ENCODE data around the gene WDR11. TPM values are rescaled to one million over a fixed set of nuclear protein-coding genes. Genes with fewer than 3 reads are reported as not detected.

Gene WDR11
- 10 to 100 TPM; 51.2 to 54.6 TPM for total RNA-seq
- polyA plus RNA-seq, result 10 to 100 TPM; 15.3 to 17.4 TPM

- Mint-ChIP-seq H3K27ac (peak within 1 kb of the TSS; percentile 91 to 98 (median 96)), H3K9me3 (peaks cover 0 to 5% (median 0%) of the 10 kb centered on the region in 8 donors), H3K4me1 (peaks cover 33 to 59% (median 43%) of the 10 kb centered on the region in 4 donors), H3K4me3 (peak within 1 kb of the TSS; percentile 95 to 100 (median 96)), H3K27me3 (peaks cover 0 to 2% of the 10 kb centered on the region in 2 donors), H3K36me3 (peaks cover 19 to 38% of the 10 kb centered on the region in 2 donors)
- Histone ChIP-seq H3K4me3 (ENCODE audit: low read length in 2 of 2) (peak within 1 kb of the TSS; percentile 62 to 86), H3K9me3 (ENCODE audit: control insufficient read depth in 1 of 2, low read length in 2 of 2) (no peaks in the 10 kb centered on the region), H3K36me3 (ENCODE audit: insufficient read depth, low read length) (no peaks in the 10 kb centered on the region), H3K4me1 (ENCODE audit: insufficient read depth, low read length) (peaks cover 20% of the 10 kb centered on the region), H3K27ac (ENCODE audit: low read depth, low read length) (peak within 1 kb of the TSS; percentile 82), H3K27me3 (ENCODE audit: insufficient read depth, low read length) (no peaks in the 10 kb centered on the region)
- ChIA-PET POLR2A (ENCODE audit: partially characterized antibody) (interaction anchor here (1.0 kb wide), 1 partner anchor 1077 kb away, joined by 3 read pairs; no protein-coding TSS in a partner anchor), CTCF (ENCODE audit: partially characterized antibody) (no interaction called here)
- intact Hi-C loops (cut with micrococcal nuclease), result no loop called here
- peak; percentile 56 to 79 (median 67) for DNase-seq
These were observed at the start of gene WDR11 for GRCh38 chr10:120850911-120851865. TSS of gene WDR11 (plus strand) at chr10:120851362. CDS start at chr10:120851421, 59 bp downstream.

- no peak overlapping the region for H3K27ac Mint-ChIP-seq
- H3K4me3 ChIP-seq (ENCODE audit: low read length in 2 of 2), result no peak overlapping the region
- H3K4me1 ChIP-seq (ENCODE audit: insufficient read depth, low read length), result no peaks in the 10 kb centered on the region
- no peaks in the 10 kb centered on the region for H3K9me3 ChIP-seq (ENCODE audit: control insufficient read depth in 1 of 2, low read length in 2 of 2)
- intact Hi-C loops (cut with micrococcal nuclease), result no loop called here
- H3K4me3 Mint-ChIP-seq, result no peak overlapping the region
- no peaks in the 10 kb centered on the region for H3K27me3 ChIP-seq (ENCODE audit: insufficient read depth, low read length)
- H3K36me3 Mint-ChIP-seq, result no peaks in the 10 kb centered on the region
- no peak for DNase-seq
- H3K9me3 Mint-ChIP-seq, result no peaks in the 10 kb centered on the region
- H3K27me3 Mint-ChIP-seq, result peaks cover 2 to 10% of the 10 kb centered on the region in 2 donors
- H3K36me3 ChIP-seq (ENCODE audit: insufficient read depth, low read length), result no peaks in the 10 kb centered on the region
- ChIA-PET POLR2A (ENCODE audit: partially characterized antibody) (no interaction called here), CTCF (ENCODE audit: partially characterized antibody) (no interaction called here)
- no peak overlapping the region for H3K27ac ChIP-seq (ENCODE audit: low read depth, low read length)
- H3K4me1 Mint-ChIP-seq, result no peaks in the 10 kb centered on the region
These were observed 48.2 kb upstream of the WDR11 start for GRCh38 chr10:120802935-120803334.

- Mint-ChIP-seq H3K27me3 (peaks cover 2 to 10% of the 10 kb centered on the region in 2 donors), H3K36me3 (no peaks in the 10 kb centered on the region), H3K27ac (no peak overlapping the region), H3K9me3 (no peaks in the 10 kb centered on the region), H3K4me3 (no peak overlapping the region), H3K4me1 (no peaks in the 10 kb centered on the region)
- no peak for DNase-seq
- no peaks in the 10 kb centered on the region for H3K4me1 ChIP-seq (ENCODE audit: insufficient read depth, low read length)
- no peaks in the 10 kb centered on the region for H3K27me3 ChIP-seq (ENCODE audit: insufficient read depth, low read length)
- ChIA-PET CTCF (ENCODE audit: partially characterized antibody) (no interaction called here), POLR2A (ENCODE audit: partially characterized antibody) (no interaction called here)
- intact Hi-C loops (cut with micrococcal nuclease), result no loop called here
- H3K36me3 ChIP-seq (ENCODE audit: insufficient read depth, low read length), result no peaks in the 10 kb centered on the region
- no peak overlapping the region for H3K4me3 ChIP-seq (ENCODE audit: low read length in 2 of 2)
- H3K27ac ChIP-seq (ENCODE audit: low read depth, low read length), result no peak overlapping the region
- H3K9me3 ChIP-seq (ENCODE audit: control insufficient read depth in 1 of 2, low read length in 2 of 2), result no peaks in the 10 kb centered on the region
These were observed 47.2 kb upstream of the WDR11 start for GRCh38 chr10:120803972-120804371.

- Mint-ChIP-seq H3K27ac (no peak overlapping the region), H3K9me3 (no peaks in the 10 kb centered on the region), H3K36me3 (no peaks in the 10 kb centered on the region), H3K4me1 (no peaks in the 10 kb centered on the region), H3K27me3 (peaks cover 2 to 10% of the 10 kb centered on the region in 2 donors), H3K4me3 (no peak overlapping the region)
- ChIA-PET POLR2A (ENCODE audit: partially characterized antibody) (no interaction called here), CTCF (ENCODE audit: partially characterized antibody) (no interaction called here)
- Histone ChIP-seq H3K9me3 (ENCODE audit: control insufficient read depth in 1 of 2, low read length in 2 of 2) (no peaks in the 10 kb centered on the region), H3K4me3 (ENCODE audit: low read length in 2 of 2) (no peak overlapping the region), H3K36me3 (ENCODE audit: insufficient read depth, low read length) (no peaks in the 10 kb centered on the region), H3K4me1 (ENCODE audit: insufficient read depth, low read length) (no peaks in the 10 kb centered on the region), H3K27ac (ENCODE audit: low read depth, low read length) (no peak overlapping the region), H3K27me3 (ENCODE audit: insufficient read depth, low read length) (no peaks in the 10 kb centered on the region)
- intact Hi-C loops (cut with micrococcal nuclease), result no loop called here
- DNase-seq, result no peak
These were observed 45.9 kb upstream of the WDR11 start for GRCh38 chr10:120805014-120805812.

- H3K4me1 ChIP-seq (ENCODE audit: insufficient read depth, low read length), result no peaks in the 10 kb centered on the region
- no peaks in the 10 kb centered on the region for H3K36me3 ChIP-seq (ENCODE audit: insufficient read depth, low read length)
- H3K4me1 Mint-ChIP-seq, result no peaks in the 10 kb centered on the region
- H3K27ac ChIP-seq (ENCODE audit: low read depth, low read length), result no peak overlapping the region
- intact Hi-C loops (cut with micrococcal nuclease), result no loop called here
- H3K27me3 ChIP-seq (ENCODE audit: insufficient read depth, low read length), result no peaks in the 10 kb centered on the region
- DNase-seq, result no peak
- H3K27me3 Mint-ChIP-seq, result peaks cover 7 to 8% of the 10 kb centered on the region in 2 donors
- POLR2A ChIA-PET (ENCODE audit: partially characterized antibody), result no interaction called here
- no peak overlapping the region for H3K4me3 ChIP-seq (ENCODE audit: low read length in 2 of 2)
- no peak overlapping the region for H3K27ac Mint-ChIP-seq
- no peaks in the 10 kb centered on the region for H3K36me3 Mint-ChIP-seq
- H3K9me3 ChIP-seq (ENCODE audit: control insufficient read depth in 1 of 2, low read length in 2 of 2), result no peaks in the 10 kb centered on the region
- CTCF ChIA-PET (ENCODE audit: partially characterized antibody), result no interaction called here
- H3K9me3 Mint-ChIP-seq, result no peaks in the 10 kb centered on the region
- H3K4me3 Mint-ChIP-seq, result no peak overlapping the region
These were observed 45.1 kb upstream of the WDR11 start for GRCh38 chr10:120806081-120806480.

- ChIA-PET CTCF (ENCODE audit: partially characterized antibody) (no interaction called here), POLR2A (ENCODE audit: partially characterized antibody) (no interaction called here)
- Histone ChIP-seq H3K27me3 (ENCODE audit: insufficient read depth, low read length) (no peaks in the 10 kb centered on the region), H3K4me1 (ENCODE audit: insufficient read depth, low read length) (no peaks in the 10 kb centered on the region), H3K9me3 (ENCODE audit: control insufficient read depth in 1 of 2, low read length in 2 of 2) (no peaks in the 10 kb centered on the region), H3K4me3 (ENCODE audit: low read length in 2 of 2) (no peak overlapping the region), H3K27ac (ENCODE audit: low read depth, low read length) (no peak overlapping the region), H3K36me3 (ENCODE audit: insufficient read depth, low read length) (no peaks in the 10 kb centered on the region)
- no peaks in the 10 kb centered on the region for H3K36me3 Mint-ChIP-seq
- peaks cover 0 to 4% (median 0%) of the 10 kb centered on the region in 8 donors for H3K9me3 Mint-ChIP-seq
- H3K27me3 Mint-ChIP-seq, result peaks cover 8 to 10% of the 10 kb centered on the region in 2 donors
- H3K4me1 Mint-ChIP-seq, result no peaks in the 10 kb centered on the region
- DNase-seq, result no peak
- H3K27ac Mint-ChIP-seq, result no peak overlapping the region
- intact Hi-C loops (cut with micrococcal nuclease), result no loop called here
- H3K4me3 Mint-ChIP-seq, result no peak overlapping the region
These were observed 40.9 kb upstream of the WDR11 start for GRCh38 chr10:120810298-120810697.

- intact Hi-C loops (cut with micrococcal nuclease), result no loop called here
- no peak for DNase-seq
- no peaks in the 10 kb centered on the region for H3K4me1 Mint-ChIP-seq
- CTCF ChIA-PET (ENCODE audit: partially characterized antibody), result no interaction called here
- peaks cover 0 to 4% (median 1%) of the 10 kb centered on the region in 8 donors for H3K9me3 Mint-ChIP-seq
- no peak overlapping the region for H3K4me3 Mint-ChIP-seq
- POLR2A ChIA-PET (ENCODE audit: partially characterized antibody), result no interaction called here
- no peaks in the 10 kb centered on the region for H3K9me3 ChIP-seq (ENCODE audit: control insufficient read depth in 1 of 2, low read length in 2 of 2)
- peaks cover 12 to 15% of the 10 kb centered on the region in 2 donors for H3K27me3 Mint-ChIP-seq
- no peak overlapping the region for H3K27ac Mint-ChIP-seq
- H3K27ac ChIP-seq (ENCODE audit: low read depth, low read length), result no peak overlapping the region
- no peaks in the 10 kb centered on the region for H3K36me3 ChIP-seq (ENCODE audit: insufficient read depth, low read length)
- no peak overlapping the region for H3K4me3 ChIP-seq (ENCODE audit: low read length in 2 of 2)
- no peaks in the 10 kb centered on the region for H3K27me3 ChIP-seq (ENCODE audit: insufficient read depth, low read length)
- no peaks in the 10 kb centered on the region for H3K4me1 ChIP-seq (ENCODE audit: insufficient read depth, low read length)
- no peaks in the 10 kb centered on the region for H3K36me3 Mint-ChIP-seq
These were observed 38.1 kb upstream of the WDR11 start for GRCh38 chr10:120813085-120813484.
